Measurements from ENCODE around the gene BRD3. TPM values are rescaled to one million over a fixed set of nuclear protein-coding genes. Genes with fewer than 3 reads are reported as not detected.

BRD3 gene
- total RNA-seq, 1 donor from 2014 or later = 48.7 TPM

GRCh38 chr9:134036130-134036529 lies 31.7 kb downstream of the BRD3 start:
- TF ChIP-seq CTCF (IDR thresholded peaks at IDR 0.05) = no peak
- H3K9me3 Mint-ChIP-seq (ENCODE audit: low read depth) = peaks cover 10% of the 10 kb centered on the region
- peaks cover 47% of the 10 kb centered on the region for H3K36me3 Mint-ChIP-seq (ENCODE audit: low read depth)
- H3K4me1 Mint-ChIP-seq (ENCODE audit: low read depth) = no peaks in the 10 kb centered on the region
- H3K27ac Mint-ChIP-seq (ENCODE audit: unreplicated experiment) = no peak overlapping the region
- H3K27me3 Mint-ChIP-seq (ENCODE audit: low read depth) = no peaks in the 10 kb centered on the region
- peak; percentile 66 for DNase-seq (ENCODE audit: low spot score)
- H3K4me3 Mint-ChIP-seq (ENCODE audit: unreplicated experiment) = no peak overlapping the region

DNA sequence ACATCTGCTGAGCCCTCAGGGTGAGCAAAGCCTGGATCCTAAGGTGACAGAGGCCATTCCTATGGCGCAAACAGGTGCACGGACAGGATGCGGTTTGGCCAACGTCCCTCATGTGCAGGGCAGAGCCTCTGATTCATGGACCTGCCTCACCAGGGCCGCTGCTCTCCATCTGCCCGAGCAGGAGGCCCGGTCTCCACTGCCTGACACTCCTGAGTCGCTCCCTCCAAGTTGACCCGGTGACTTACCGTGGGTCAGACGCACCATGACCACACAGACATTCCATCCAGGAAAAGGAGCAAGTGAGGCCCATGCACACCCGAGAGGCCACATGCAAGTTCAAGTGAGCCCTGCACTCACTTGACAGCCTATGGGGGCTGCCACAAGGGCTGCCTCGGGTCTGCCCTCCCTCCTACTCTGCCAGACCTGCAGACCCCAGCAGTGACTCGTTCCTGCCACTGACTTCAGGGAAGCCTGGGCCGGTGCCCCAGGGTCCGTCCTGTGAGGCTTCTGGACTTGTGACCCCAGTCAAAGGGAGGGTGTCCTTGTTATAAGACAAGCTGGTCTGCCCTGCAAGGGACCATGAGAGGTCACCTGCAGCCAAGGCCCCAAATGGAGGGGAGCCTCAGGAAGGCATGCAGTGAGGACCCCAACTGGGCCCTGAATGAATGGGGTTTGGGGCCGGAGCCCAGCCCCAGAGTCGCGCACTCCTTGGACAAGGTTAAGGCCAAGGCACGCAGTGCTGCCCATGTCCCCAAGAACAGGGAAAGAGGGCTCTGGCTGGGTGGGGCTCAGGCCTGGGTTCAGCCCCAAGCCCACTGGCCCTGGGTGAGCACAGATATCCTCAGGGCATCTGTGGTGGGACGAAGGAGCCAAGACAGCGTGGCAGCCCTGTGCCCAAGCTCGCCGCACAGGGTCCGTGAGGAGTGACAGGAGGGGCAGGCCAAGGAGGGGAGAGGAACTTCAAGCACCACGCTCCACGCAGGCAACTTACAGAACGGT lies 32.5 kb downstream of the BRD3 start:
- TF ChIP-seq CTCF (IDR thresholded peaks at IDR 0.05) = no peak
- Mint-ChIP-seq H3K27ac (ENCODE audit: unreplicated experiment) (no peak overlapping the region), H3K4me3 (ENCODE audit: unreplicated experiment) (no peak overlapping the region), H3K4me1 (ENCODE audit: low read depth) (no peaks in the 10 kb centered on the region), H3K9me3 (ENCODE audit: low read depth) (peaks cover 10% of the 10 kb centered on the region), H3K27me3 (ENCODE audit: low read depth) (no peaks in the 10 kb centered on the region), H3K36me3 (ENCODE audit: low read depth) (peaks cover 46% of the 10 kb centered on the region)
- peak; percentile 72 for DNase-seq (ENCODE audit: low spot score)

GRCh38 chr9:134034215-134035040 lies 33.4 kb downstream of the BRD3 start:
- H3K4me3 Mint-ChIP-seq (ENCODE audit: unreplicated experiment) = no peak overlapping the region
- H3K27me3 Mint-ChIP-seq (ENCODE audit: low read depth) = no peaks in the 10 kb centered on the region
- peak; percentile 60 for DNase-seq (ENCODE audit: low spot score)
- peaks cover 42% of the 10 kb centered on the region for H3K36me3 Mint-ChIP-seq (ENCODE audit: low read depth)
- peaks cover 10% of the 10 kb centered on the region for H3K9me3 Mint-ChIP-seq (ENCODE audit: low read depth)
- H3K4me1 Mint-ChIP-seq (ENCODE audit: low read depth) = no peaks in the 10 kb centered on the region
- H3K27ac Mint-ChIP-seq (ENCODE audit: unreplicated experiment) = no peak overlapping the region
- no peak for TF ChIP-seq CTCF (IDR thresholded peaks at IDR 0.05)

GRCh38 chr9:134033516-134034214 lies 34.2 kb downstream of the BRD3 start:
- Mint-ChIP-seq H3K27ac (ENCODE audit: unreplicated experiment) (no peak overlapping the region), H3K27me3 (ENCODE audit: low read depth) (no peaks in the 10 kb centered on the region), H3K36me3 (ENCODE audit: low read depth) (peaks cover 35% of the 10 kb centered on the region), H3K4me1 (ENCODE audit: low read depth) (no peaks in the 10 kb centered on the region), H3K9me3 (ENCODE audit: low read depth) (peaks cover 7% of the 10 kb centered on the region), H3K4me3 (ENCODE audit: unreplicated experiment) (no peak overlapping the region)
- peak; percentile 74 for DNase-seq (ENCODE audit: low spot score)
- TF ChIP-seq CTCF (IDR thresholded peaks at IDR 0.05) = no peak

Measured in chondrocyte (in vitro differentiated cells).